GM12864 (cell line): ENCODE results near the gene KLK1.

Experiments used
- DNase-seq: peaks from one replicate; pipeline ENCODE4 v3.0.0-alpha.2; 2011; ENCODE audit warnings: low read depth
- H3K4me3 ChIP-seq: 2 replicates; pipeline ENCODE4 v1.5.1; 2011; ENCODE audit warnings: mild to moderate bottlenecking, low read depth, low read length, control low read depth
- CTCF ChIP-seq: IDR thresholded peaks from 2 replicates; pipeline ENCODE4 v1.5.1; 2011; ENCODE audit warnings: low read depth, mild to moderate bottlenecking, moderate library complexity, low read length, control low read depth, inconsistent platforms; ENCODE audit errors: missing control alignments

KLK1 gene

DNA sequence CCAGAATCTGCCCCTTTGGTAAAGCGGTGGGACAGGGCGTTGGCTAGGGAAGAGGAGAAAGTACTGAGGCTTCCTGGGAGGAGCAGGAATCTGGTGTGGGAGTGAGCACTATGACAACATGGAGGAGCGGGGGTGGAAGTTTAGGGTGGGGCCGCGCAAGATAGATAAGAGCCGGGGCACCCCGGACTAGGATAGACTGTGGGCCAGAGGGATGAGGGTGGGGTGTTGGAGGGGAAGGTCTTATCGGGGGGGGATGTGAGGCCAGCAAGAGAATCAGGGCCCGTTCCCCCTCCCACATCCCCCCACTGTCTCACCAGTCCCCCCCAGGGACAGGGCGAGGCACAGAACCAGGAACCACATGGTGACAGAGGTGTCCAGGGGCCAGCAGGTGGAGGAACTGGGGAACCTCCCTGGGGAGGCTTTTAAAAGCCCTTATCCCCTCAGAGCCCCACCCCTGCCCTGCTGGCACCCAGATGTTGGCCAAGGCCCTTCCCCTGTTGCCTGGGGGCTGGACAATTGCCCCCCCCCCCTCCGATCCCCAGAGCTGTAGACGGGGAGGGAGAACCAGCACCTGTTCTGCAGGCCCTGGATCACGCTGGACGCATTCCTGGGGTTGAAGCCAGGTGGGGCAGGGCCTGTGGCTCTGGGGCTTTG, at the start of gene KLK1:
TSS of gene KLK1 (minus strand) at position 399 of the 654 bp plus-strand sequence. CDS start at position 360, 39 bp downstream.
- TF ChIP-seq CTCF: no peak
- DNase-seq: no peak
- no peak within 1 kb of the TSS for H3K4me3 ChIP-seq

DNA sequence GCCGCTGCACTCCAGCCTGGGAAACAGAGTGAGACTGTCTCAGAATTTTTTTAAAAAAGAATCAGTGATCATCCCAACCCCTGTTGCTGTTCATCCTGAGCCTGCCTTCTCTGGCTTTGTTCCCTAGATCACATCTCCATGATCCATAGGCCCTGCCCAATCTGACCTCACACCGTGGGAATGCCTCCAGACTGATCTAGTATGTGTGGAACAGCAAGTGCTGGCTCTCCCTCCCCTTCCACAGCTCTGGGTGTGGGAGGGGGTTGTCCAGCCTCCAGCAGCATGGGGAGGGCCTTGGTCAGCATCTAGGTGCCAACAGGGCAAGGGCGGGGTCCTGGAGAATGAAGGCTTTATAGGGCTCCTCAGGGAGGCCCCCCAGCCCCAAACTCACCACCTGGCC, 49.5 kb upstream of the KLK1 start, which contains the start of gene KLK2:
TSS of gene KLK2 (plus strand) at position 384 of the 400 bp plus-strand sequence. CDS start 35 bp downstream, outside the sequence.
- no peak within 1 kb of the TSS for H3K4me3 ChIP-seq
- DNase-seq: no peak
- no peak for TF ChIP-seq CTCF

DNA sequence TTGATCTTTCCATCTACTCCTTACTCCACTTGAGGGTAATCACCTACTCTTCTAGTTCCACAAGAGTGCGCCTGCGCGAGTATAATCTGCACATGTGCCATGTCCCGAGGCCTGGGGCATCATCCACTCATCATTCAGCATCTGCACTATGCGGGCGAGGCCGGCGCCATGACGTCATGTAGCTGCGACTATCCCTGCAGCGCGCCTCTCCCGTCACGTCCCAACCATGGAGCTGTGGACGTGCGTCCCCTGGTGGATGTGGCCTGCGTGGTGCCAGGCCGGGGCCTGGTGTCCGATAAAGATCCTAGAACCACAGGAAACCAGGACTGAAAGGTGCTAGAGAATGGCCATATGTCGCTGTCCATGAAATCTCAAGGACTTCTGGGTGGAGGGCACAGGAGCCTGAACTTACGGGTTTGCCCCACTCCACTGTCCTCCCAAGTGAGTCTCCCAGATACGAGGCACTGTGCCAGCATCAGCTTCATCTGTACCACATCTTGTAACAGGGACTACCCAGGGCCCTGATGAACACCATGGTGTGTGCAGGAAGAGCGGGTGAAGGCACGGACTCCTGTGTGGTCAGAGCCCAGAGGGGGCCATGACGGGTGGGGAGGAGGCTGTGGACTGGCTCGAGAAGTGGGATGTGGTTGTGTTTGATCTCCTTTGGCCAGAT, 47.0 kb upstream of the KLK1 start:
- TF ChIP-seq CTCF: no peak
- no peak overlapping the region for H3K4me3 ChIP-seq
- DNase-seq: no peak

DNA sequence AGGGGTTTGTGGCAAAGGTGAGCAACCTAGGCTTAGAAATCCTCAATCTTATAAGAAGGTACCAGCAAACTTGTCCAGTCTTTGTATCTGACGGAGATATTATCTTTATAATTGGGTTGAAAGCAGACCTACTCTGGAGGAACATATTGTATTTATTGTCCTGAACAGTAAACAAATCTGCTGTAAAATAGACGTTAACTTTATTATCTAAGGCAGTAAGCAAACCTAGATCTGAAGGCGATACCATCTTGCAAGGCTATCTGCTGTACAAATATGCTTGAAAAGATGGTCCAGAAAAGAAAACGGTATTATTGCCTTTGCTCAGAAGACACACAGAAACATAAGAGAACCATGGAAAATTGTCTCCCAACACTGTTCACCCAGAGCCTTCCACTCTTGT, 45.9 kb upstream of the KLK1 start:
- no peak for DNase-seq
- no peak for TF ChIP-seq CTCF
- H3K4me3 ChIP-seq: no peak overlapping the region

DNA sequence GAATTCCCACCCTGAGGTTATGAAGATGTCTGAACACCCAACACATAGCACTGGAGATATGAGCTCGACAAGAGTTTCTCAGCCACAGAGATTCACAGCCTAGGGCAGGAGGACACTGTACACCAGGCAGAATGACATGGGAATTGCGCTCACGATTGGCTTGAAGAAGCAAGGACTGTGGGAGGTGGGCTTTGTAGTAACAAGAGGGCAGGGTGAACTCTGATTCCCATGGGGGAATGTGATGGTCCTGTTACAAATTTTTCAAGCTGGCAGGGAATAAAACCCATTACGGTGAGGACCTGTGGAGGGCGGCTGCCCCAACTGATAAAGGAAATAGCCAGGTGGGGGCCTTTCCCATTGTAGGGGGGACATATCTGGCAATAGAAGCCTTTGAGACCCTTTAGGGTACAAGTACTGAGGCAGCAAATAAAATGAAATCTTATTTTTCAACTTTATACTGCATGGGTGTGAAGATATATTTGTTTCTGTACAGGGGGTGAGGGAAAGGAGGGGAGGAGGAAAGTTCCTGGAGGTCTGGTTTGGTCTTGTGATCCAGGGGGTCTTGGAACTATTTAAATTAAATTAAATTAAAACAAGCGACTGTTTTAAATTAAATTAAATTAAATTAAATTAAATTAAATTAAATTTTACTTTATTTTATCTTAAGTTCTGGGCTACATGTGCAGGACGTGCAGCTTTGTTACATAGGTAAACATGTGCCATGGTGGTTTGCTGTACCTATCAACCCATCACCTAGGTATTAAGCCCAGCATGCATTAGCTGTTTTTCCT, 38.1 kb upstream of the KLK1 start:
- no peak for DNase-seq
- H3K4me3 ChIP-seq: no peak overlapping the region
- TF ChIP-seq CTCF: no peak

DNA sequence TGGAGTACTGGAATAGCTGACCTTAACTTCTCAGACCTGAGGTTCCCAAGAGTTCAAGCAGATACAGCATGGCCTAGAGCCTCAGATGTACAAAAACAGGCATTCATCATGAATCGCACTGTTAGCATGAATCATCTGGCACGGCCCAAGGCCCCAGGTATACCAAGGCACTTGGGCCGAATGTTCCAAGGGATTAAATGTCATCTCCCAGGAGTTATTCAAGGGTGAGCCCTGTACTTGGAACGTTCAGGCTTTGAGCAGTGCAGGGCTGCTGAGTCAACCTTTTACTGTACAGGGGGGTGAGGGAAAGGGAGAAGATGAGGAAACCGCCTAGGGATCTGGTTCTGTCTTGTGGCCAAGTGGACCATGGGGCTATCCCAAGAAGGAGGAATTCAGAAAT, 37.4 kb upstream of the KLK1 start:
- no peak for TF ChIP-seq CTCF
- no peak overlapping the region for H3K4me3 ChIP-seq
- no peak for DNase-seq
